Progenitor cell of endocrine pancreas (in vitro differentiated cells): ENCODE data around the gene SLU7. TPM values are rescaled to one million over a fixed set of nuclear protein-coding genes. Genes with fewer than 3 reads are reported as not detected.

Experiments used
- DNase-seq: peaks from one replicate; pipeline ENCODE4 v3.0.0; 2021; ENCODE audit warnings: low spot score; ENCODE audit not compliant: unreplicated experiment
- H3K27ac Mint-ChIP-seq: 2 replicates; pipeline ENCODE4 v1.8.0; 2021; ENCODE audit warnings: mild to moderate bottlenecking, moderate library complexity, mixed read lengths
- H3K27me3 Mint-ChIP-seq: 2 replicates; pipeline ENCODE4 v1.8.0; 2021; ENCODE audit warnings: mixed read lengths
- H3K36me3 Mint-ChIP-seq: 2 replicates; pipeline ENCODE4 v1.8.0; 2022; ENCODE audit warnings: mixed read lengths; ENCODE audit not compliant: insufficient read depth
- H3K4me1 Mint-ChIP-seq: 2 replicates; pipeline ENCODE4 v1.8.0; 2021; ENCODE audit warnings: low read depth, mixed read lengths
- H3K4me3 Mint-ChIP-seq: 2 replicates; pipeline ENCODE4 v1.8.0; 2021; ENCODE audit warnings: low read depth, mild to moderate bottlenecking, moderate library complexity, mixed read lengths
- H3K9me3 Mint-ChIP-seq: 2 replicates; pipeline ENCODE4 v1.8.0; 2021; ENCODE audit warnings: low read depth, mixed read lengths
- CTCF ChIP-seq: fragments of 200-600 bp; sonication (generic); IDR thresholded peaks from one replicate; pipeline ENCODE4 v1.5.0; 2021; ENCODE audit warnings: antibody characterized with exemption, mild to moderate bottlenecking; ENCODE audit not compliant: unreplicated experiment
- total RNA-seq: library from RNA; stranded (reverse); gene quantifications from 2 replicates; pipeline ENCODE4 v1.2.1, GENCODE V29; 2021

SLU7 gene
- total RNA-seq, 1 donor from 2014 or later = 43.1 TPM

GRCh38 chr5:160450164-160450932, 31.5 kb upstream of the SLU7 start:
- Mint-ChIP-seq H3K9me3 (peaks cover 11% of the 10 kb centered on the region), H3K27ac (no peak overlapping the region), H3K4me1 (no peaks in the 10 kb centered on the region), H3K4me3 (no peak overlapping the region), H3K36me3 (no peaks in the 10 kb centered on the region), H3K27me3 (no peaks in the 10 kb centered on the region)
- TF ChIP-seq CTCF = no peak
- no peak for DNase-seq

GRCh38 chr5:160449458-160449857, 30.6 kb upstream of the SLU7 start:
- no peaks in the 10 kb centered on the region for H3K36me3 Mint-ChIP-seq
- H3K27ac Mint-ChIP-seq = no peak overlapping the region
- TF ChIP-seq CTCF = no peak
- no peak for DNase-seq
- no peak overlapping the region for H3K4me3 Mint-ChIP-seq
- no peaks in the 10 kb centered on the region for H3K4me1 Mint-ChIP-seq
- H3K9me3 Mint-ChIP-seq = peaks cover 11% of the 10 kb centered on the region
- H3K27me3 Mint-ChIP-seq = no peaks in the 10 kb centered on the region

GRCh38 chr5:160448886-160449285, 30.0 kb upstream of the SLU7 start:
- H3K4me3 Mint-ChIP-seq = no peak overlapping the region
- TF ChIP-seq CTCF = no peak
- no peaks in the 10 kb centered on the region for H3K4me1 Mint-ChIP-seq

GRCh38 chr5:160445751-160446150, 26.9 kb upstream of the SLU7 start:
- H3K9me3 Mint-ChIP-seq = peaks cover 11% of the 10 kb centered on the region
- no peak for DNase-seq
- H3K27ac Mint-ChIP-seq = no peak overlapping the region
- H3K27me3 Mint-ChIP-seq = no peaks in the 10 kb centered on the region
- TF ChIP-seq CTCF = no peak
- H3K4me1 Mint-ChIP-seq = no peaks in the 10 kb centered on the region
- H3K36me3 Mint-ChIP-seq = no peaks in the 10 kb centered on the region
- H3K4me3 Mint-ChIP-seq = no peak overlapping the region

More at GRCh38 chr5:160448886-160449285, 30.0 kb upstream of the SLU7 start:
- no peaks in the 10 kb centered on the region for H3K27me3 Mint-ChIP-seq
- DNase-seq = no peak
- H3K36me3 Mint-ChIP-seq = no peaks in the 10 kb centered on the region
- no peak overlapping the region for H3K27ac Mint-ChIP-seq
- H3K9me3 Mint-ChIP-seq = peaks cover 11% of the 10 kb centered on the region

- Mint-ChIP-seq H3K4me1 (no peaks in the 10 kb centered on the region), H3K27me3 (no peaks in the 10 kb centered on the region), H3K9me3 (peaks cover 11% of the 10 kb centered on the region), H3K27ac (no peak overlapping the region), H3K36me3 (no peaks in the 10 kb centered on the region), H3K4me3 (no peak overlapping the region)
- no peak for TF ChIP-seq CTCF
- no peak for DNase-seq
Measured at GRCh38 chr5:160445132-160445531, 26.3 kb upstream of the SLU7 start.
